Breast epithelium (tissue), 4 donors: ENCODE measurements around the gene SCYGR6. TPM values are rescaled to one million over a fixed set of nuclear protein-coding genes. Genes with fewer than 3 reads are reported as not detected.

Source experiments
- DNase-seq, 2 donors: peaks; one replicate each; pipeline ENCODE4 v3.0.0-alpha.2; 2019; ENCODE audit warnings: low spot score in 2 of 2
- H3K27ac ChIP-seq, 2 donors: fragments of 200-600 bp; sonication (generic) in 1 of 2; one replicate each; pipeline ENCODE4 v1.5.1; 2016 to 2019; ENCODE audit warnings: mild to moderate bottlenecking in 1 of 2
- H3K27me3 ChIP-seq, 2 donors: fragments of 200-600 bp; sonication (generic) in 1 of 2; one replicate each; pipeline versions ENCODE4 v1.5.1 to v1.6.0; 2017 to 2019; ENCODE audit warnings: control low read depth in 1 of 2, mild to moderate bottlenecking in 1 of 2
- H3K36me3 ChIP-seq: fragments of 200-600 bp; one replicate; pipeline ENCODE4 v1.5.1; 2019
- H3K4me1 ChIP-seq, 2 donors: fragments of 200-600 bp; sonication (generic); one replicate each; pipeline ENCODE4 v1.5.1; 2016 to 2019; ENCODE audit warnings: control low read depth in 1 of 2
- H3K4me3 ChIP-seq, 3 donors: fragments of 200-600 bp; sonication (generic); 1 replicate in 2 of 3; 2 replicates in 1 of 3; pipeline ENCODE4 v1.5.1; 2016 to 2019; ENCODE audit warnings: mild to moderate bottlenecking in 3 of 3, moderate library complexity in 2 of 3
- H3K9me3 ChIP-seq, 2 donors: fragments of 200-600 bp; sonication (generic) in 1 of 2; one replicate each; pipeline ENCODE4 v1.5.1; 2016 to 2019; ENCODE audit warnings: control low read depth in 1 of 2
- POLR2A ChIP-seq: fragments of 450-650 bp; IDR thresholded peaks from one replicate; pipeline ENCODE4 v1.6.1; 2016; ENCODE audit warnings: antibody characterized with exemption, mild to moderate bottlenecking, moderate library complexity
- POLR2AphosphoS5 ChIP-seq, 3 donors: sonication (generic); formaldehyde crosslinking; IDR thresholded peaks; one replicate each; pipeline ENCODE4 v1.6.1; 2017; ENCODE audit warnings: antibody characterized with exemption in 3 of 3
- intact Hi-C: fragments of 100-400 bp; cut with DNase I; formaldehyde crosslinking; loops from one replicate; pipeline ENCODE4 v1.15.1; 2023; ENCODE audit warnings: low total_unique reads
- total RNA-seq, 3 donors: library from RNA; depleted of rRNA; stranded (reverse); fragments of >200 nt; gene quantifications; one replicate each; pipeline ENCODE4 v1.1.0, GENCODE V29; 2016
- TF ChIP-seq, protein P1 (sequence below), 3 donors: fragments of 450-650 bp; IDR thresholded peaks; one replicate each; pipeline ENCODE4 v1.5.1; 2016 to 2017; ENCODE audit warnings: antibody characterized with exemption in 3 of 3, mild to moderate bottlenecking in 3 of 3, moderate library complexity in 3 of 3

SCYGR6 gene
- total RNA-seq, 3 donors from 2014 or later: not detected

DNA sequence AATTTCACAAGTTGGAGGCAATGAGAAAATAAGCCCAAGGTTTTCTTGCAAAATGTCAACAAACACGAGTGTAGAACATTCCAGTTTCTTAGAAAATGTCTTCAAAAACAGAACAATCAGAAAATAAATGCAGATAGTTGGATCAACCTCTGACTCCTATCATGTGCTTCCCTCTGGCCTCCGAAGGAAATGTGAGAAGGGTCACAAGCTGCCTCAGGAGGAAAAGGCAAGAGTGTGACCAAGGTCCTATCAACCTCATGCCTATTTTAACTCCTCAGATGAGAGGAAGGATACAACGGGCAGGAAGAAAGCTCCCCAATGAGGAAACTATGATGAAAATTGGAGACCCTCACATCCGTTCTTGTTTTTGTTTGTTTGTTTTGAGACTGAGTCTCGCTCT lies 50.1 kb downstream of the SCYGR6 start:
- Histone ChIP-seq H3K27me3 (no peaks in the 10 kb centered on the region), H3K36me3 (no peaks in the 10 kb centered on the region), H3K4me3 (no peak overlapping the region), H3K27ac (no peak overlapping the region), H3K4me1 (no peaks in the 10 kb centered on the region), H3K9me3 (no peaks in the 10 kb centered on the region)
- intact Hi-C loops: no loop called here
- TF ChIP-seq POLR2AphosphoS5 (IDR thresholded peaks at IDR 0.05): no peak
- TF ChIP-seq POLR2A: no peak
- TF ChIP-seq, protein P1, sequence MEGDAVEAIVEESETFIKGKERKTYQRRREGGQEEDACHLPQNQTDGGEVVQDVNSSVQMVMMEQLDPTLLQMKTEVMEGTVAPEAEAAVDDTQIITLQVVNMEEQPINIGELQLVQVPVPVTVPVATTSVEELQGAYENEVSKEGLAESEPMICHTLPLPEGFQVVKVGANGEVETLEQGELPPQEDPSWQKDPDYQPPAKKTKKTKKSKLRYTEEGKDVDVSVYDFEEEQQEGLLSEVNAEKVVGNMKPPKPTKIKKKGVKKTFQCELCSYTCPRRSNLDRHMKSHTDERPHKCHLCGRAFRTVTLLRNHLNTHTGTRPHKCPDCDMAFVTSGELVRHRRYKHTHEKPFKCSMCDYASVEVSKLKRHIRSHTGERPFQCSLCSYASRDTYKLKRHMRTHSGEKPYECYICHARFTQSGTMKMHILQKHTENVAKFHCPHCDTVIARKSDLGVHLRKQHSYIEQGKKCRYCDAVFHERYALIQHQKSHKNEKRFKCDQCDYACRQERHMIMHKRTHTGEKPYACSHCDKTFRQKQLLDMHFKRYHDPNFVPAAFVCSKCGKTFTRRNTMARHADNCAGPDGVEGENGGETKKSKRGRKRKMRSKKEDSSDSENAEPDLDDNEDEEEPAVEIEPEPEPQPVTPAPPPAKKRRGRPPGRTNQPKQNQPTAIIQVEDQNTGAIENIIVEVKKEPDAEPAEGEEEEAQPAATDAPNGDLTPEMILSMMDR (IDR thresholded peaks at IDR 0.05): no peak
- no peak for DNase-seq

Other genes with a start within 250 kb of the SCYGR6 start
- gene SCYGR2, start 125.9 kb downstream of the SCYGR6 start, total RNA-seq: not detected
- gene SCYGR3, start 109.9 kb downstream of the SCYGR6 start, total RNA-seq: not detected
- gene SCYGR4, start 107.3 kb downstream of the SCYGR6 start, total RNA-seq: not detected
- not detected for gene SCYGR5, start 58.0 kb downstream of the SCYGR6 start, total RNA-seq
- 100 to 1,000 TPM in 1 of 3 donors, 10 to 100 TPM in 2; 29.9 to 278 (median 46.9) TPM for gene SLC19A3, start 6.7 kb downstream of the SCYGR6 start, total RNA-seq
- gene SCYGR7, start 3.6 kb upstream of the SCYGR6 start, total RNA-seq: not detected
- not detected for gene SCYGR8, start 21.1 kb upstream of the SCYGR6 start, total RNA-seq
- 1 to 10 TPM in 2 of 3 donors, not detected in 1; 1.3 to 6.7 TPM for gene CCL20, start 89.1 kb upstream of the SCYGR6 start, total RNA-seq
- gene DAW1, start 146.9 kb upstream of the SCYGR6 start, total RNA-seq: not detected